HUDEP-2 (cell line): ENCODE results near the gene CDX2.

Source experiments
- DNase-seq, 76 experiments: peaks; one replicate each; lab custom pipeline; 2025; ENCODE audit not compliant: unreplicated experiment in 76 of 76; lab: John Stamatoyannopoulos, UW

The CDX2 gene

DNA sequence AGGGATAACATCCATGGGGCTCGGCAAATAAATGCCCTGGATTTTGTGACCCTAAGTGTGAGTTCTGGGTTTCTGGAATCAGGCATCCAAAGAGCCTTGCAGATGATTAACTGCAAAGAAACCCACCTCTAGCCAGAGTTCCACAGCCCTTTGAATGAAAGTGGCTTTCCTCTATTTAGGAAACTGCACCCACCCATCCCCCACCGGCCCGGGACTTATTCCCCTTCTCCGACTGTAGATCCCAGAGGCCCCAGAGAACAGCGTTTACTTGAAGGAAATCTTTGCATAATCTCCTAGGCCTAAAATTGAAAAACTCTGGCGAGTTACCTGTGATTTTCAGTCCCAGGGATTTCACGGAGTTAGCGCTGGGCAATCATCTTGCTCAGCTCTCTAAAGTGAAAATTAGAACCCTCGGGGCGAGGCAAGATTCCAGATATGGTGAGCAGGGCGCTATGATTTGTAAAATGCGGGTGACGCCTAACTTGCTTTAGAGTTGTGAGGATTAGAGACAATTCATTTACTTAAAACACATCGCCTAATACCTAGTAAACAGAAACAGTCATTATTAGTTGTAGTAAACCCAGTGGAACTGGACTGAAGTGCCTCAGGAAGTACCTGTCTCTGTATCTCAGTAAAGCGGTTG is 10.0 kb upstream of the CDX2 start:
- no peak for DNase-seq

DNA sequence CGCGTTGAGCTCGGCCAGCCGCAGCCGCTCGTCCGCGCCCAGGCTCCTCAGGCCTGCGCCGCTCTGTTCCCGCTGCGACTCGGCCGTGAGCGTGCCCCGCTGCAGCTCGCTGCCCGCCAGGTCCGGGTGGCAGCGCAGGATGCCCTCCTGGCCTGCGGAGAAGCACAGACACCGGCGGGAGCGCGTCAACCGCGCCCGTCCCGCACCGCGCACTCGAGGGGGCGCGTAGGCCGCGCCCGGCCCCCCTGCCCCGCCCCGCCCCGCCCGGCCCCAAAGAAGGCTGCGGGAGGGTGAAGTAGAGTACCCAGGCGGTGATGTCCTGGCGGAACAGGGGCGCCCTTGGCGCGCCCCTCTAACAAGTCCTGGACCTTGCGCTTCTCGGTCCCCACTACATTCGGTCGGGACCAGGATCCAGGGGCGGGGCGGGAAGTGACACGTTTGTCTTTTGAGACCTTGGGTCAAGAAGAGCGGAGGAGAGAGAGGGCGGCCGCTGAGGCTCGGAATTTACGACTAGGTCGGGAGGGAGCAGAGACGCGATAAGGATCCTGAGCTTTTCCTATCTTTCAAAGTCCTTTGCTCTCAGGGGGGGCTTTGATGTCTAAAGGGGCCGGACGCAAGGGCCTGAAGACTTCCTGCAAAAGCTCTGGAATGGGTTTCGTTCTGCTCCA is 9.3 kb upstream of the CDX2 start:
- DNase-seq: no peak

DNA sequence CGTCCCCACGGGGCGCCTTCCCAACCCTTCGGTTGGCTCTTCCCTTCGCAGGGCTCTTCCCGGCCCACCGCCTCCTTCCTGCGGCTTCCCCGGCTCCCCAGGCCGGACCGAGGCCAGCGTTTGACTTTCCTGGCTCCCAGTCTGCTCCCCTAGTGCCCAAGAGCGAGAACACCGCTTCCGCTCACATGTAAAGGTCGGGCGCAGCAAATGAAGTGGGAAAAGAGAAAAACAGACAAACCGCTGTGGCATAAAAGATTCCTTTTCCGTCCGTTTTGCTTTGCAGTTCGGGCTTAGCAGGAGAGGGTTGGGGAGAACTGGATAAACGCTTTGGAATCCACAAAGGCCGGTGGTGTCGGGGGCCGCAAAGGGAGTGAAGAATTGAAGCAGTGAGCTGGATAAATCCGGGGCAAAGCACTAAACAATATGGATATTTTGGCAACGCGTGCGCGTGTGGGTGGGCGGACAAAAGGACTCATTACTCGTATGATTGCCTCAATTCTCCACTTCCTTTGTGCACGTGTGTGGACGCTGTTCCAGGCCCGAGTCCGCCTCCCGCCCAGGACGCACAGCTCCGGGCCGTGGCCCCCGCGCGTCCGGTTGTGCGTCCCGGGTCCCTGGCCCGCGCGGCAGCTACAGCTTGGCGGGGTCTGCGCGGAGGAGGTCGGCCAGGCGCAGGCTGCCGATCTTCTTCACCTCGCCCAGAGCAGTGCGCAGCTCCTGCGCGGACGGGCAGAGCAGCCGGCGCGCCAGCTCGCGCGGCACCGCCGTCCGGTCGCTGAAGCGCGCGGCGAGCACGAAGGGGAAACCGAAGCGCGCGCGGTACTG is 8.6 kb upstream of the CDX2 start:
- DNase-seq: no peak

DNA sequence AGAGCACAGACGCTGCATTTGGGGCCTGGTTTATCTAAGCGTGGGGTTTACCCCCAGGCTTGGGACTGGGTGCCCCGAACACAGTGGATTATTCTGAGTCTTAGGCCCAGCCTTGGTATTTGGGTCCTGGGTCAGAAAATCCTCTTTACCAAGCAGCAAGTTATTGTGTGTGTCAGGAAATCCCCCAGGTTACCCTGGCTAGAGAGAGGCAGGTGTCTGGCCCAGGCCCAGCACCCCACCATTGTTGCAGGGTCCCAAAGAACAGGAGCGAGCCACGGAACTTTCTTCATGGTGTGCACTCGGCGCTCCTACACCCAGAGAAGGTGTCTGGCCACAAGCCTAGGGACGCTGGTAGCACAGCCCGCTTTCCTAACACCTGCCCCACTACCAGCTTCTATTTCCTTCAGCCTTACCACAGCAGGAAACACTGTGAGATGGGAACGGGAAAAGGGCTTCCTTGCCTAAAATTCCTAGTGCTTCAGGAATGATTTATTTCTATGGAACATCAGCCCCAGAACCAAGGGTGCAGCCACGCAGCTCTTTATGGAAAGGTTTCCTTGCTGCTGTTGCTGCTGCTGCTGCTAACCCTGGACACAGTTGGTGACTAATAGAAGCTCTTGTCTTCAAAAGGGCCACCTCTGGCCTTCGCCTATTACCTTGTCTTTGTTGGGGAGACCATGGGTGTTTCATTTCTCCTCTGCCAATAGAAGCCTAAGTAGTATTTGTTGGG is 7.4 kb upstream of the CDX2 start:
- DNase-seq: no peak

DNA sequence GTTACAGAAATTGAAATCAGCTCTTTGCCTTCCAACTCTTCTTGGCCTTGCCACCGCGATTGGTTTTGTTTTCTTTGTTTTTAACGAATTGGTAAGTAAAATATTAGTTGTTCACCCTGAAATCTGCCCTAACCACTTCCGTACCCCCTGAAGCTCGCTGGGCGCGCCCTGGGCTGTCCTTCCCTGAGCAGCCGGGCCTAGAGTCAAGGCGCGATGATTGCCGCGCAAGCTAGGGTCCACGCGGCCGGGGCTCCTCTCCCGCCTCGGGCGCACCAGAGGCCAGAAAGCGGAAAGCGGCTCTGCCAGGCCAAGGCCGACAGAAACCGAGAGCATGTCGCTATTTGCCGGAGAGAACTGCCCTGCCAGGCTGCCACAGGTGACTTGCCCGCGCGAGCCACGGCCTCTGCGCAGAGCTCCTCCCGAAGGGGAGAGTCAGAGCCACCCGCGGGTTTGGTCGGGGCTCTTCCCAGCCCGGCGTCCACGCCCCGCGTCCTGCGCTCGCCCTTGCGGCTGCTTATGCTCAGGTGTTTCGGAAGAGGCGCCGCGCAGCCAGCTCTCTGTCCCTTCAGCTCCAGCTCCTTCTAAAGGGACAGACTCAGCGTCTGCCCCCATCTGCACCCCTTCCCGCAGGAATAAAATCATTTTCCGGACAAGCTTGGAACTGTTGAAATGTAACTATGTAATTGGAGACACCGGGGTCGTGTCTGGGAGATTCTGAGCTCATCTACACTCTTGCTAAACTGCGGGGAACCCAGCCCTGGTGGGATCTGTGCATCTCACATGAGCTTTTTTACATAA is 6.6 kb upstream of the CDX2 start:
- DNase-seq: no peak

DNA sequence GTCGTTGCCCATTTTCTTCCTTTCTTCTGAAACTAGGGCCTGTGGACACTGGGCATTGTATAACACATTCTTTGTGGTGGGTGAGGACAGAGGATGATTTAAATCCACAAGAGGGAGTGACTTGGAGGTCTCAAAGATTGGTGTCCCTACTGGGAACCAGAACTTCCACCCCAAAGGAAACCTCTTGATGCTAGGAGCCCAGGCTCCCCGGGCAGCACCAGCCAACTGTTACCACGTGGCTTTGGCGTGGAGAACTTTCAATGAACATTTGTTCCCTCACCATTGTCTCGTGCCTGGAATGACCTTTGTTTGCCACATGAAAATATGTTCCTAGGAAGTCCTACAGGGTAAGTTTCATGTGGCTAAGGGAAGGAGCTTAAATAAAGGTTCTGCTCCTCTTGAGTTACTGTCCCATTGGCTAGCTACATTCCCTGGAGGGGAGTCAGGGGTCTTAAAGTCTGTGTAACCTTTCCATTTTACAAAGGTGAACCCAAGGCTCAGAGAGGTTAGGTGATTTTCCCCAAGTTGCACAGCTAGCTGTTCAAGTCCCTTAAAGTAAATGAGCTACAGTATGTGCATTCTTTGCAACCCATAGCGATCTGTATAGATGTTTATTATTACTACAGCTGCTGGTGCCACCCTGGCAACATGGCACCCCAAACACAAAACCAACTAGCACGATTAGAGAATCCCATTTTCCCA is 5.0 kb upstream of the CDX2 start:
- no peak for DNase-seq

DNA sequence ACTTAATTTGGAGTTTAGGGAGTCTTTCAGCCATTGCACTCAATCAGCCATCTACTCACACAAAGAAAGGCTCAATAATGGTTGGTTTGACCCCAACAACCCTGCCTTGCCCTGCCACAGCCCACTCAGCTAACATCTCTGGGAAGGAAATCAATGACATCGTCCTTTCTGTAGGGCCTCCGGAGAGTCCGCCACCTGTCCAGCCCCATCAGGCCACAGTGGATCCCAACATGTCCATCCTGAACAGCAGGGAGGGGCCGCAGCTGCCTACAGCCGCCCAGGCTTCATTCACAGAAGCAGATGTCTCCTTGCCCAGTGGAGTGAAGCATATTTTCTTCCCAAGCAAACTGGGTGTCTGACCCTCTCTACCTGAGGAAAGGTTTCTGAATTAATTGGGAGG is 4.2 kb upstream of the CDX2 start:
- no peak for DNase-seq

DNA sequence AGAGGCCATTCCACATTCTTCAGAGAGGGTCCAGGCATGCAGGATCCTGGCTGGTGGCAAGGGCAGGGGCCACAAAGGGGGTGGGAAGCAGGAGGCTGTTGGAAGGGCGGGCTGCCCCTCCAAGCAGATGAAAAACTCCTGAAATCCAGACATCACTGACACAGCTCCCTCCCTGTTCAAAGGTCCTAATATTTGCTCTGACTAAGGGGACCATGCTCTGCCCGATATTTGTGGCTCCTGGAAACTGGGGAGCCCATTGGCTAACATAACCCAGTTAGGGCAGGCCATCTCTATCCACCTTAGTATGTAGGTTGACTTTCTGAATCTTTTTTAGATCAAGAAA is 3.3 kb upstream of the CDX2 start:
- no peak for DNase-seq

DNA sequence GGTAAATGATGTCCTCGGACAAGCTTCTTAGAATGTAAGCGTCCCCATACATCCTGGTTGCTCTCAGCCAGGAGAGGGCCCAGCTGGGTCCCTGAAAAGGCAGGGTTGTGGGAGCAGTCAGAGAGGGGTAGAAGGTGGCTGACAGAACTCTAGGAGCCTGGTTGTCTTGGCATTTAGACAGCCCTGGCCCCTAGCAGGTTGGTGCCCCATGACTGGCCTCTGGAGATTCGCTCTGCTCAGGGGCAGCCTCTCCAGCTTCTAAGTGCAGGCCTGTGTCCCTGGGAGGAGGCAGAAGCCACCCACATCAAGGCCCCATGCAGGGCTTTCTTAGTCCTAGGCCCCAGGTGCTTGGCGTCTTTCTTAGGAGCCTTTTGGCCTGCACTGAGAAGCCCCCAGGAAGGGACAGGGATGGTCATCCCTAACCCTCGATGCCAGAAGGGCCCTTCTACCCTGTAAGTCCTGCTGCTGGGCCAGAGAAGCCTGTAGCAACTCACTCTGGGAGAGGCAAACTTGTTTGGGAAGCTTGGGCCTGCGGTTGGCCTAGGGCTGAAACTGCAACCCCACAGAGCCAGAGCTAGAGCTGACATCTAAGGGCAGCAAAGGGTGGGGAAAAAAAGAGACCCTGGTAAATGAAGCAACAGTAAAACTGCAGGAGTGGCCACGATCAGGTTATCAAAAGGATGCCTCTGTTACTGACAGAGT is 2.8 kb upstream of the CDX2 start:
- no peak for DNase-seq

DNA sequence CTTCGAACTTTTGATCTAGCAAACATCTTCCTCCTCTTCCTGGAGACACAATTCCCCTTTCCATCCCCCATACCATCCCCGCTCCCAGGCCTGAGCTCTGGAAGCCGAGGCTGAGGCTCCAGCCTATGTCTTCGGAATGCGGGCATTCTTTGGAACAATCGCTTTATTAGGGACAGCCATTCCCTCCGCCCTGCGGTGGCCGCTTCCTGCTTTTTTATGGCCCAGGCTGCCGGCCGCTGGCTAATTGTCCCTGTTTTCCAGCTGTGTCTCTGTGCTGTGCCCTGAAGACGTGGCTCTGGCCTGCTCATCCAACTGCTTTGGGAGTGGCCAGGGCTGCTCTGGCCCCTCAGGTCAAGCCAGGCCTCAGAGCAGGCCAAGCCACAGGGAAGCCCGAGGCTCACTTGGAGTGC is 2.1 kb upstream of the CDX2 start:
- DNase-seq: no peak

DNA sequence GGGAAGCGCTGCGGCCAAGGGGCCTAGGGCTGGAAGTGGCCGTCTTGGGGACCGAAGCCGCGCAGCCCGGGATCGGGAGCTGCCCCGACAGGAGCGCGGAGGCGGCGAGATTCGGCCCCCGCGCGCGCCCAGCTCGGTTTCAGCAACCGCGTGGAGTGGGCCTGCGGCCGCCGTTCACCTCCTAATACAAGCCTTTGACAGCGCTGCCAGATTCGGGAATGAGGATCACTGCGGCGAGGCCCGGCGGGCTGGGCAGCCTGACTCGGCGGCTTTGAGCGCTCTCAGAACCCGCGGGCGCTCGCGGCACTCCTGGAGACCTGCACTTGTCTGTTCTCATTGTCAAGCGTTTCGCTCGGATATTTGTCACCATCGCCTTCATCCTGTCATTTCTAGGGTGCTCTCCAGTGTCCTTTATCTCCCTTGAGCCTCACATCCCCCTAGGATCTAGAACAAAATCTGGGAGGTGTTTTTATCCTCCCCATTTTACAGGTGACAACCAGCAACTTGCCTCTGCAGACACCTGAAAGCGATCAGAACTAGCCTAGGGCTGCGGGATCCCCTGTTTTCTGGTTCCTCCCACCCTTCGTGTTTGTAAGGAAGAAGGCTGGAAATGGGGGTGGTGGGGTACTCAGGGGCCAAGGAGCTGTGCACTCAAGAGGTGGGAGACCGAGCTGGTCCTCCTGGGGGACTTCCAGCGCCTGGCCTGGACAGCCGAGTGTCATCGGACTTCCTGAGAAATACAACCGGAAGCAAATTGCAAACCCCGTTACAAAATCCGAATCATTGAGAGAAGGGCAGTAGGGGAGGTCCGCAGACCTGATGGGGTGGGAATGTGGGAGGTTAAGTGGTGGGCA is 1.5 kb upstream of the CDX2 start:
- no peak for DNase-seq

DNA sequence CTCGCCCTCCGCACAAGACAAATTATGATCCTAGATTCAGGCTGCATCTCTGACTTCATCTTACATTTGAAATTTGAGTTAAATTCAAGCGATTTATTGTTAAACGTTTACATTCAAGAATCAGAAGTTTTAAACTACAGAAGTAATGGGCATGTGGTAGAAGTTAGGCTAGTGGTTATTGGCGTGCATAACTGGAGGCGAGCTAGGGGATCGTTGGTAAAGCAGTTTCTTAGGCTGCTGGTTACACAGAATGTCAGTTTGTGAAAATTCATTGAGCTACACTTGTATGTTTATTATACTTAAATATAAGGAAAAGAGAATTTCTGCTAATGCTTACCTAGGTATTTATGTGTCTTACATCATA is 733 bp upstream of the CDX2 start:
- no peak for DNase-seq

DNA sequence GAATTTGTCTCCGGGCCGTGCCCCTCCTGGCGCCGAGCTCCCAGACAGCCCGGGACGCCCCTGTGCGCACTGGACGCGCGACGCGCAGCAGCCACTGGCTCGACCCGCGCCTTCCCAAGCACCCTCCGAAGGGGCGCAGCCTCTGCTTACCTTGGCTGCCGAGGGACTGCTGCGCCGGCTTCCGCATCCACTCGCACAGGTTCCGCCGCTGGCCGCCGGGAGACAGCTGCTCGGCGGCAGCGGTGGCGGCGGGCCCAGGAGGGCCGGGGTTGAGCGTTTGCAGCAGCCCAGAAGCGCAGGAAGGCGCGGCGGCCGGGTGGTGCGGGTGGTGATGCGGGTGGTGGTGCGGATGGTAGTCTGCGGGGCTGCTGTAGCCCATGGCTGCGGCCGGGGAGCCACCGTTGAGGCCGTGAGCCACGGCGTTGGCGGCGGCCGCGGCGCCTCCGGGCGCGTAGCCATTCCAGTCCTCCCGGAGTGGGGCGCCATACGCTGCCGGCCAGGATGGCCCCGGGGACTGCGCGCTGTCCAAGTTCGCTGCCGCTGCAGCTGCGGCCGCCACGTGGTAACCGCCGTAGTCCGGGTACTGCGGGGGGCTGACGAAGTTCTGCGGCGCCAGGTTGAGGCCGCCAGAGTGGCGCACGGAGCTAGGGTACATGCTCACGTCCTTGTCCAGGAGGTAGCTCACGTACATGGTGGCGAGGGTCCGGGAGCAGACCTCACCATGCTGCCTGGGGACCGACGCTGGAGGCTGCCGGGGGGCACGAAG is 616 bp downstream of the CDX2 start:
- DNase-seq: no peak

DNA sequence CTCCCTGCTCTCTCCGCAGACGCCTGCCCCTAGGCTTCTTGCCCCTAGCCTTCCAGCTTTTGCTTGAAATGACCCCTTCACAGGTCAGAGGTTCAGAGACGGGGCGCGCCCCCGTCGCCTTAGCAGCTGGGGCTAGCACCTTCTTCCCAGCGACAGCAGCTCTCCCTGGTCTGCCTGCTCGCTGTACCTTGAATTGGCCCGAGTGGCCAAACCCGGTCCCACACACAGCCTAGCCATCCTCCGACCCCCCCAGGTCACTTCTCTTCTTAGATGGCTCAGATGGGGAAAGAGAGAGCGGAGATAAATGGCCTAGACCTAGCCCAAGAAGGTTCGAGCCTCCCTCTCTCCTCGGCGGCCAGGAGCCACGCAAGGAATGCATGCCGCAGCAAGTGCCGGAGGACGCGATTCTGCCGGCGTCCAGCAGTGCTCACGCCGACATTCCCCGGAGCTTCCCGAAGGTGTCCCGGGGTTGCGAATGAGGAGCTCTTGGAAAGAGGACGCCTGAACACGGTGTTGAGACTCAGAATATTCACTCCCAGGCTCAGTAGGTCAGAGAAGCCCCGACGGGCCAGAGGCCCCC is 1.3 kb downstream of the CDX2 start:
- no peak for DNase-seq

DNA sequence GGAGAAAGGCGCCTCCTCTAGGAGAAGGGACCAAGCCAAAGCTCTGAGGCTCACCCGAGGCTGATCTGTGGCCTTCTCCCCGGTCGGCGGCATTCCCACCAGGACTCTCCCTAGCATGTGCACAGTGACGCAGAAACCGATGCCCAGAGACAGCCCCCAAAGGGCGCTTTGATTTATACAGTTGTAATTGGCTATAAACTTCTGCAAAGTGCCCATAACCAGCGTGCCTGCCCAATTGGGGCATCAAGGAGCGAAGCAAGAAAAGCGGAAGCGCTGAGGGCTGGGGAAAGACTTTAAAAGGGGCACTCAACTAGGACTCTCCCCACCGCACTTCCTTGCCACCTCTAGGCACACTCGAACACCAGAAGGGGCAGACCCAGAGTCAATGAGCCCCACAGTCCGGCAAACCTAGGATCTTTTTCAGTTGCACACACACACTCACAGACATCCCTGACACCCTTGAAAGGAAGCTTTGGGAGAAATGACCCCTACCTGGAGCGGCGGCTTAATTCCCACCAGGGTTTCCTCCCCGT is 1.8 kb downstream of the CDX2 start:
- DNase-seq: no peak

DNA sequence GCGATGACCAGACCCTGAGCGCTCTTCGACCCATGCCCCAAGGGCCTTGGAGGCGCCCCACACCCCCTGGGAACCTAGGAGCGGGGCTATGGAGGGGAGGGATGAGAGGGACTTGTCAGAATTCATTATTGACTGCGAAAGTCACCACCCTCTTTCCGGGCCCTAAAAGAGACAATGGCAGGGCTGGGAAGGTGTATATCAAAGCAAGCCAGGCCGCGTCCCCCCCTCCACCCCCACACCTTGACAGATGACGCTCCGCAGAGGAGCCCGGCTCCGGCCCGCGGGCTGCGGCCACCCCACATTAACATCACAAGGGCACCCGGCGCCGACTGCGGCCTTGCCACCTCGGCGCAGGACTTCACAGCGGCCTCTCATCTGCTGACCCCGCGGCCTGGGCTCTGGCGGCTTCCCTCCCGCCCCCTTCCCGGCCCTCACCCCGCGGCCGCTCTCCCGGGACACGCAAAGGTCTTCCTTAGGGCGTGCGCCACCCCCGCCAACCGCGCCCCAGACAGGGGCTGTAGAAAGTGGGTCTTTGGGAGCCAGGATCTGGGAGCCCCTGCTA is 2.4 kb downstream of the CDX2 start:
- no peak for DNase-seq
